A673 (cell line): ENCODE results near the gene MTG2. TPM values are rescaled to one million over a fixed set of nuclear protein-coding genes. Genes with fewer than 3 reads are reported as not detected.

Experiments used
- BruUV-seq: library from RNA; stranded (reverse); fragments of 400-500 nt; replicated peaks from 2 replicates; lab custom pipeline; 2021; lab: Mats Ljungman, UMichigan
- CTCF ChIA-PET: fragments of 300-600 bp; sonication (Branson Sonifier 250); formaldehyde crosslinking; loops from one replicate; lab custom pipeline; 2022; ENCODE audit warnings: antibody characterized with exemption; lab: Charles Lee
- POLR2A ChIA-PET: fragments of 300-600 bp; sonication (Branson Sonifier 250); formaldehyde crosslinking; loops from one replicate; lab custom pipeline; 2022; ENCODE audit warnings: antibody characterized with exemption; ENCODE audit not compliant: low non-redundant PET; lab: Charles Lee
- DNase-seq: peaks from one replicate; pipeline ENCODE4 v3.0.0-alpha.2; 2015; ENCODE audit warnings: low spot score
- H3K27ac ChIP-seq: fragments of 200-600 bp; sonication (generic); 2 replicates; pipeline ENCODE4 v1.5.1; 2016; ENCODE audit warnings: mixed run types, low read depth, mild to moderate bottlenecking, mixed read lengths, antibody characterized with exemption, low read length; ENCODE audit not compliant: poor library complexity, severe bottlenecking
- H3K27me3 ChIP-seq: fragments of 200-600 bp; sonication (generic); replicated peaks from 2 replicates; pipeline ENCODE4 v1.6.1; 2017; ENCODE audit warnings: mixed run types, low read depth, mild to moderate bottlenecking, mixed read lengths, antibody characterized with exemption, low read length; ENCODE audit not compliant: insufficient read depth, poor library complexity
- H3K36me3 ChIP-seq: fragments of 200-600 bp; sonication (generic); 2 replicates; pipeline ENCODE4 v1.6.1; 2016; ENCODE audit warnings: mixed run types, mild to moderate bottlenecking, mixed read lengths, antibody characterized with exemption, low read length; ENCODE audit not compliant: insufficient read depth, poor library complexity, severe bottlenecking
- H3K4me1 ChIP-seq: fragments of 200-600 bp; sonication (generic); 2 replicates; pipeline ENCODE4 v1.6.1; 2017; ENCODE audit warnings: mixed run types, mild to moderate bottlenecking, mixed read lengths, antibody characterized with exemption, low read length; ENCODE audit not compliant: insufficient read depth, poor library complexity, severe bottlenecking
- H3K4me3 ChIP-seq: fragments of 200-600 bp; sonication (generic); 2 replicates; pipeline ENCODE4 v1.5.1; 2016; ENCODE audit warnings: low read depth, mixed run types, mild to moderate bottlenecking, mixed read lengths, low read length; ENCODE audit not compliant: poor library complexity, severe bottlenecking
- H3K9me3 ChIP-seq: fragments of 200-600 bp; sonication (generic); 2 replicates; pipeline ENCODE4 v1.6.1; 2016; ENCODE audit warnings: mixed run types, low read depth, mild to moderate bottlenecking, mixed read lengths, antibody characterized with exemption, low read length; ENCODE audit not compliant: poor library complexity, severe bottlenecking
- EZH2 ChIP-seq: fragments of 200-600 bp; sonication (generic); IDR thresholded peaks from 2 replicates; pipeline ENCODE4 v1.6.1; 2017; ENCODE audit warnings: borderline replicate concordance, low read depth, mild to moderate bottlenecking, mixed read lengths, antibody characterized with exemption, low read length; ENCODE audit not compliant: poor library complexity, severe bottlenecking
- intact Hi-C: fragments of 100-400 bp; cut with micrococcal nuclease; formaldehyde crosslinking; loops from one replicate; pipeline ENCODE4 v1.10.0; 2022; ENCODE audit not compliant: unreplicated experiment
- total RNA-seq: library from RNA; stranded (reverse); gene quantifications from 2 replicates; pipeline ENCODE4 v1.2.3, GENCODE V29; 2021
- TF ChIP-seq, protein P1 (sequence below): fragments of 300-800, 200-600 bp; sonication (generic); conservative IDR thresholded peaks from 2 replicates; pipeline ENCODE4 v1.5.1; 2017; ENCODE audit warnings: low read depth, mild to moderate bottlenecking, antibody characterized with exemption, low read length, moderate library complexity, mixed read lengths

Gene MTG2
- total RNA-seq, 1 experiment from 2014 or later = 40.9 TPM

DNA sequence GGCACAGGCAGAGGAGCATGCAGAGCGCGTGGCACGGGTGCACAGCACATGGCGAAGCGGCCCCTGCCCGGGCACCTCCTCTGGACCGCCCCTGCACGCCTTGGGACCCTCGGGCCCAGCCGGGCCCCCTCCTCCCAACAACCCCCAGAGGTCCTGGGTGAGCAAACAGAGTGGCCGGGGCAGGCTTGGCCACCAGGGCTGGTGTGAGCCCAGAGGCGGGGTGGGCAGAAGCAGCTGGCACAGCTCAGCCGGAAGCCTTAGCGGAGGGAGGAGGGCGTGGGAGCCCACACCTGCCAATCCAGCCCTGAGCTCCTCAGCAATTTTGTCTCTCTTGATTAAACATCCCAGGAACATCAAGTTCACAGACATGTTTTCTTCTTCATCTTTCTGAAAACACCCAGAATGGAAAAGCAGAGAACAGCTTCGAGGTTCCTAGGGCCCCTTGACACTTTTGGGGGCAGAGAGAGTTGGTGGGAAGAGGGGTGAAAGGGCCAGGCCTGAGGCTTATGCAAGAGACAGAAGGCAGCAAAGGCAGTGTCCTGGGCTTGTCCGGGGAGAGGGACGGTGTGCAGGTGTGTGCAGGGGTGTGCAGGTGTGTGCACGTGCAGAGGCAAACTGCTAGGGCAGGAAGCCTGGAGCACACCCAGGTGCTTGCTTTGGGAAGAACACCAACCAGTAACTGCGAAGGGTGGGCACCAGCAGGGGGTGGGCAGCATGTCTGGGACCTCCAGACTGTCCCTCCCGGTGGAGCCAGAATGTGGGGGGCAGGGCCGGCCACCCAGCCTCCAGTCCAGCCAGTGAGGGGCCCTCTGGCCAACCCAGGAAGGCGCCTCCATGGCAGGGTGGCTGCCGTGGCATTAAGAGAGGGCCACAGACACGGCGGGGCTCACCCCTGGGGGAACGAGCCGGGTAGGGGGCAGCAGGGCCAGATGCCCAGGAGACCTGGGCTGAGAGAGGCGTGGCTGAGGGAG lies 32.5 kb downstream of the MTG2 start:
- POLR2A ChIA-PET = no interaction called here
- H3K27me3 ChIP-seq = peaks cover 59% of the 10 kb centered on the region

DNA sequence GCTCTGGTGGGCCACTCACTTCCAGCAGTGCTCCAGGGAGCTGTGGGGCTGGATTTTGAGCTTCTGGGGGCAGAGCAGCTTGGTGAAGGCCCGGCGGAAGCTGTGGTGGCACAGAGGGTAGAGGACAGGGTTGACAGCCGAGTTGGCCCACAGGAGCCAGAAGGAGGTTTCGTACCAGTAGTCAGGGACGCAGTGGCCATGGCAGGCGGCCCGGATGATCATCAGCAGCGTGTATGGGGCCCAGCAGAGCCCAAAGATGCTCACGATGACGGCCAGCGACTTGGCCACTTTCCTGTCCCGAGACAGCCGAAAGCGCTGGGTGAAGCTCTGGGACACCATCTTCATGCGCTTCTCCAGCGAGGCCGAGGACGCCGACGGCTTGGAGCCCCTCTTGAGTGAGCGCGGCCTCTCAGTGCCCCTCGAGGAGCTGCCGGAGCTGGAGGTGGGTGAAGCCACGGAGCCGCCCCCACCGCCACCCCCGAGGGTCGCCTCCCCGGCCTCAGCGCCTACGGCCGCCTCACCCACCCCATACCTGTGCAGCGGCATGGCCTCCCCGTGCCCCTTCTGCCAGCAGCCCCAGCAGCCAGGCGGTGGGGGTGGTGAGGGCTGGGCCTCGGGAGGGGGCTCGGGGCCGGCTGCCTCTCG lies 33.3 kb downstream of the MTG2 start:
- H3K27ac ChIP-seq = no peak overlapping the region
- intact Hi-C loops = no loop called here
- no peak overlapping the region for H3K4me3 ChIP-seq
- H3K27me3 ChIP-seq = peaks cover 67% of the 10 kb centered on the region
- ChIA-PET POLR2A (no interaction called here), CTCF (no interaction called here)
- peaks cover 5% of the 10 kb centered on the region for H3K4me1 ChIP-seq
- BruUV-seq = no TSS peak
- H3K36me3 ChIP-seq = no peaks in the 10 kb centered on the region
- H3K9me3 ChIP-seq = no peaks in the 10 kb centered on the region
- no peak for DNase-seq
- no peak for TF ChIP-seq EZH2
- TF ChIP-seq, protein P1, sequence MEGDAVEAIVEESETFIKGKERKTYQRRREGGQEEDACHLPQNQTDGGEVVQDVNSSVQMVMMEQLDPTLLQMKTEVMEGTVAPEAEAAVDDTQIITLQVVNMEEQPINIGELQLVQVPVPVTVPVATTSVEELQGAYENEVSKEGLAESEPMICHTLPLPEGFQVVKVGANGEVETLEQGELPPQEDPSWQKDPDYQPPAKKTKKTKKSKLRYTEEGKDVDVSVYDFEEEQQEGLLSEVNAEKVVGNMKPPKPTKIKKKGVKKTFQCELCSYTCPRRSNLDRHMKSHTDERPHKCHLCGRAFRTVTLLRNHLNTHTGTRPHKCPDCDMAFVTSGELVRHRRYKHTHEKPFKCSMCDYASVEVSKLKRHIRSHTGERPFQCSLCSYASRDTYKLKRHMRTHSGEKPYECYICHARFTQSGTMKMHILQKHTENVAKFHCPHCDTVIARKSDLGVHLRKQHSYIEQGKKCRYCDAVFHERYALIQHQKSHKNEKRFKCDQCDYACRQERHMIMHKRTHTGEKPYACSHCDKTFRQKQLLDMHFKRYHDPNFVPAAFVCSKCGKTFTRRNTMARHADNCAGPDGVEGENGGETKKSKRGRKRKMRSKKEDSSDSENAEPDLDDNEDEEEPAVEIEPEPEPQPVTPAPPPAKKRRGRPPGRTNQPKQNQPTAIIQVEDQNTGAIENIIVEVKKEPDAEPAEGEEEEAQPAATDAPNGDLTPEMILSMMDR = no peak

More for the DNA sequence above, 32.5 kb downstream of the MTG2 start:
- BruUV-seq = no TSS peak
- Histone ChIP-seq H3K4me1 (peaks cover under 1% of the 10 kb centered on the region), H3K27ac (no peak overlapping the region), H3K4me3 (no peak overlapping the region), H3K9me3 (no peaks in the 10 kb centered on the region), H3K36me3 (no peaks in the 10 kb centered on the region)
- DNase-seq = no peak
- TF ChIP-seq, protein P1 = no peak
- TF ChIP-seq EZH2 = no peak
- CTCF ChIA-PET = no interaction called here
- intact Hi-C loops = no loop called here

DNA sequence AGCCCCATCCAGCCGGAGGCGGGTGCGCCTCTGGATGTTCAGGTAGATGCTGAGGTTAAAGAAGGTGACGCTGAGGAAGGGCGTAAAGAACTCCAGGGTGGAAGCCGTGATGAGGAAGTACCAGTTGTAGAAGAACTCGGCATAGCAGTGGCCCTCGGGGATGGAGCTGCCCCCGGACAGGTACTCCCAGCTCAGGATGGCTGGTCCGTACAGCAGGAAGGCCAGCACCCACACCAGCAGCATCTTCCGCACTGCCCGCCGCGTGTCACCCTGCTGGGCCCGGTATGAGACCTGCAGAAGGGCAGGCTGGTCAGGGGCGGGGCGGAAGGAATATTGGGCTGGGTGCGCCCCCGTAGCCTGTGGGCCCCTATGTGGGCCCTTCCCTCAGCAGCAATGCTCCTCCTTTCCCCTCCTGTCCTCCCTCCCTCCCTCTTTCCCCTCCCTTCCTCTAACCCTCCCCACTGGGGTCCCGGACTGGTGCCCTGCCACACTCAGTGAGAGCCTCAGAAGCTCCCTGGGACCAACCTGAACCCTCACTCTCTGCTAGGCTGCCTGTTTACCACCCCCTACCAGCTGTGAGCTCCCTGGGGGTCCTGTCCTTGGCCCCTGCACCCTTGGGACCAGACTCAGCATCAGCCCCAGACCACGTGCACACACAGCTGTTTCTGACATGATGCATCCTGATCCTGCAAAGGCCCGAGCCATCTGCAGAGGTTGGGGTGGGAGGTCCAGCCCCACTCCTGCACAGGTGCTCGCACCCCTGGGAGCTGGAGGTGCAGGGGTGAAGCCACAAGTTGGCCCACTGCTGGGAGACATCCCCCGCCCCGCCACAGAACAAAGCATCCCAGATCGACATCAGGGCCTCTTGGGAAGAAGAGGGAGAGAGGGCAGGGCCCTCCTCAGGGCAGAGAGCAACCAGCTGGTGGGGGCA lies 34.1 kb downstream of the MTG2 start:
- ChIA-PET CTCF (no interaction called here), POLR2A (no interaction called here)
- no peak for DNase-seq
- H3K27ac ChIP-seq = no peak overlapping the region
- H3K36me3 ChIP-seq = no peaks in the 10 kb centered on the region
- peaks cover 75% of the 10 kb centered on the region for H3K27me3 ChIP-seq
- no peaks in the 10 kb centered on the region for H3K9me3 ChIP-seq
- TF ChIP-seq EZH2 = no peak
- TF ChIP-seq, protein P1 = no peak
- BruUV-seq = no TSS peak
- H3K4me3 ChIP-seq = no peak overlapping the region
- H3K4me1 ChIP-seq = peaks cover 5% of the 10 kb centered on the region
- intact Hi-C loops = no loop called here
